Transverse colon (tissue), 4 donors: ENCODE measurements around the gene TMEM233. TPM values are rescaled to one million over a fixed set of nuclear protein-coding genes. Genes with fewer than 3 reads are reported as not detected.

Source experiments
- DNase-seq: peaks from one replicate; pipeline ENCODE4 v3.0.0-alpha.2; 2019
- H3K27ac ChIP-seq, 4 donors: fragments of 200-600 bp; sonication (generic); 2 replicates each; pipeline ENCODE4 v1.5.1; 2016 to 2018; ENCODE audit warnings: inconsistent platforms in 4 of 4
- H3K27me3 ChIP-seq: fragments of 200-600 bp; sonication (generic); 2 replicates; pipeline ENCODE4 v1.5.1; 2017; ENCODE audit warnings: inconsistent platforms
- H3K36me3 ChIP-seq, 4 donors: fragments of 200-600 bp; sonication (generic); 2 replicates each; pipeline ENCODE4 v1.5.1; 2017 to 2019; ENCODE audit warnings: inconsistent platforms in 4 of 4
- H3K4me1 ChIP-seq, 4 donors: fragments of 200-600 bp; sonication (generic); 2 replicates each; pipeline ENCODE4 v1.5.1; 2017 to 2020; ENCODE audit warnings: inconsistent platforms in 4 of 4
- H3K4me3 ChIP-seq, 4 donors: fragments of 200-600 bp; sonication (generic); 1 replicate in 1 of 4; 2 replicates in 3 of 4; pipeline versions ENCODE4 v1.5.1 to v1.6.1; 2017 to 2019; ENCODE audit warnings: inconsistent platforms in 4 of 4
- H3K9me3 ChIP-seq, 2 donors: fragments of 200-600 bp; sonication (generic); 2 replicates each; pipeline ENCODE4 v1.5.1; 2017 to 2019; ENCODE audit warnings: inconsistent platforms in 2 of 2
- EP300 ChIP-seq: sonication (generic); formaldehyde crosslinking; IDR thresholded peaks from one replicate; pipeline ENCODE4 v1.6.1; 2017; ENCODE audit warnings: antibody characterized with exemption, low read depth
- POLR2A ChIP-seq: fragments of 450-650 bp; IDR thresholded peaks from one replicate; pipeline ENCODE4 v1.6.1; 2016; ENCODE audit warnings: antibody characterized with exemption, mild to moderate bottlenecking, moderate library complexity
- POLR2AphosphoS5 ChIP-seq, 3 donors: sonication (generic); formaldehyde crosslinking; IDR thresholded peaks; one replicate each; pipeline ENCODE4 v1.6.1; 2016; ENCODE audit warnings: antibody characterized with exemption in 3 of 3
- WGBS, 2 donors: methylation state at CpG; one replicate each; pipeline ENCODE4 v1.1.5; 2018; ENCODE audit warnings: low coverage in 1 of 2; 5-methylcytosine and 5-hydroxymethylcytosine counted together
- in situ Hi-C, 4 donors: fragments of 200-750 bp; cut with MboI; loops; one replicate each; pipeline versions ENCODE4 v1.15.0 to v1.15.1; 2017; ENCODE audit warnings: low sequenced_read_pairs in 3 of 4, low pct_ligation_motif_present in 1 of 4, low pct_unique_long_range_greater_than_20kb in 1 of 4
- intact Hi-C: fragments of 100-400 bp; cut with DNase I; formaldehyde crosslinking; loops from one replicate; pipeline ENCODE4 v1.15.1; 2023; ENCODE audit warnings: low total_unique reads
- total RNA-seq, 4 donors: library from RNA; depleted of rRNA; stranded (reverse); fragments of >200 nt; gene quantifications; one replicate each; pipeline ENCODE4 v1.1.0, GENCODE V29; 2016
- TF ChIP-seq, protein P1 (sequence below), 5 experiments: fragments of 200-600 bp in 3 of 5; fragments of 450-650 bp in 2 of 5; sonication (generic) in 3 of 5; IDR thresholded peaks; 1 replicate in 2 of 5; 2 replicates in 3 of 5; pipeline ENCODE4 v1.5.1; 2016 to 2017; ENCODE audit warnings: antibody characterized with exemption in 5 of 5, inconsistent platforms in 3 of 5, mild to moderate bottlenecking in 2 of 5, moderate library complexity in 1 of 5

The TMEM233 gene
- total RNA-seq, 4 donors from 2014 or later, result 0.27 TPM; not detected in 3

DNA sequence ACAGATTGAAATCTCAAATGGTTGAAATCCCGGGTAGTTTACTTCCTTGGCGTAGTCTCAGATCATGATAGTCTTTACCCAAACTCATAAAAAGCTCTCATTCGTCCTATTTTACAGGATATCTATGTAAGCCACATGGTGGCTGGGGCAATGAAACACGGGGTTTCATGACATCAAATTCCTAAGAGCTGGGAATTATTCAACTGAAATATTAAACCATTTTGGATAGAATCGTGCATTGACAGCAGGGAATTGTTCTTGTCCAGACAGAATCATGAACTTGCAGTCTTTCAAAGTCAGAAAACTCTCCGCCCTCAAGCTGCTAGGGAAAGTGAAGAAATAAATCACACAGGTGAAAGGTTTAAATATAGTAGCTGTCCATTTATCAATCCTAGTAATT lies 41.2 kb downstream of the TMEM233 start:
- intact Hi-C loops, result no loop called here
- no peak overlapping the region for H3K4me3 ChIP-seq
- no peak overlapping the region for H3K27ac ChIP-seq
- DNase-seq, result no peak
- TF ChIP-seq POLR2AphosphoS5 (IDR thresholded peaks at IDR 0.05) (no peak), POLR2A (no peak), EP300 (no peak)
- TF ChIP-seq, protein P1, sequence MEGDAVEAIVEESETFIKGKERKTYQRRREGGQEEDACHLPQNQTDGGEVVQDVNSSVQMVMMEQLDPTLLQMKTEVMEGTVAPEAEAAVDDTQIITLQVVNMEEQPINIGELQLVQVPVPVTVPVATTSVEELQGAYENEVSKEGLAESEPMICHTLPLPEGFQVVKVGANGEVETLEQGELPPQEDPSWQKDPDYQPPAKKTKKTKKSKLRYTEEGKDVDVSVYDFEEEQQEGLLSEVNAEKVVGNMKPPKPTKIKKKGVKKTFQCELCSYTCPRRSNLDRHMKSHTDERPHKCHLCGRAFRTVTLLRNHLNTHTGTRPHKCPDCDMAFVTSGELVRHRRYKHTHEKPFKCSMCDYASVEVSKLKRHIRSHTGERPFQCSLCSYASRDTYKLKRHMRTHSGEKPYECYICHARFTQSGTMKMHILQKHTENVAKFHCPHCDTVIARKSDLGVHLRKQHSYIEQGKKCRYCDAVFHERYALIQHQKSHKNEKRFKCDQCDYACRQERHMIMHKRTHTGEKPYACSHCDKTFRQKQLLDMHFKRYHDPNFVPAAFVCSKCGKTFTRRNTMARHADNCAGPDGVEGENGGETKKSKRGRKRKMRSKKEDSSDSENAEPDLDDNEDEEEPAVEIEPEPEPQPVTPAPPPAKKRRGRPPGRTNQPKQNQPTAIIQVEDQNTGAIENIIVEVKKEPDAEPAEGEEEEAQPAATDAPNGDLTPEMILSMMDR (IDR thresholded peaks at IDR 0.05), result no peak
- H3K9me3 ChIP-seq, result no peaks in the 10 kb centered on the region
- WGBS, 2 donors, result 38 to 39% methylated on average over 6 of the region's 6 CpGs
- H3K4me1 ChIP-seq, result no peaks in the 10 kb centered on the region
- H3K27me3 ChIP-seq, result peaks cover 7% of the 10 kb centered on the region
- no peaks in the 10 kb centered on the region for H3K36me3 ChIP-seq
- in situ Hi-C loops, result no loop called here

DNA sequence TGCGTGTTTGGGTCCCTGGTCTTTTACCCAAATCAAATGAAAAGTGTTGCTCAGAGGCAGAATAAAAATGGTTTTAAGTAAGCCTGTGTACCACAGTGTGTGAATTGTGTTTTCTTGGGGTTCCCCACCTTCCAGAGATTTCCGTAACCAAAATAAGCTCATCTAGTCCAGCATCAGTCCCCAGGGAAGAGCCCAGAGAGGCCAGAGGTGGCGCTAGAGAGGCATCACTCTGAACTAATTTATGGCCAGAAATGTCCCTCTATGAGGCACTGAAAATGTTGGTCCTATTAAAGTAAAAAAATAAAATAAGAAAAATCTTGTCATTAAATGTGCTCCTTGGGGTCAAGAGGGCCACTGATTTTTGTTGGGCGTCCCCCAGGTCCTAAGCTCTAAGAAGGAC lies 49.4 kb downstream of the TMEM233 start:
- WGBS, 2 donors, result 60 to 66% methylated on average over 3 to 4 of the region's 4 CpGs
- H3K9me3 ChIP-seq, result no peaks in the 10 kb centered on the region
- H3K4me3 ChIP-seq, result no peak overlapping the region
- intact Hi-C loops, result no loop called here
- no peak for DNase-seq
- H3K27me3 ChIP-seq, result no peaks in the 10 kb centered on the region
- in situ Hi-C loops, result no loop called here
- no peaks in the 10 kb centered on the region for H3K36me3 ChIP-seq
- H3K27ac ChIP-seq, result no peak overlapping the region
- TF ChIP-seq EP300, result no peak
- TF ChIP-seq, protein P1 (IDR thresholded peaks at IDR 0.05), result peak in 3 of 5 experiments; percentile 6 to 15 (median 8)
- H3K4me1 ChIP-seq, result no peaks in the 10 kb centered on the region

DNA sequence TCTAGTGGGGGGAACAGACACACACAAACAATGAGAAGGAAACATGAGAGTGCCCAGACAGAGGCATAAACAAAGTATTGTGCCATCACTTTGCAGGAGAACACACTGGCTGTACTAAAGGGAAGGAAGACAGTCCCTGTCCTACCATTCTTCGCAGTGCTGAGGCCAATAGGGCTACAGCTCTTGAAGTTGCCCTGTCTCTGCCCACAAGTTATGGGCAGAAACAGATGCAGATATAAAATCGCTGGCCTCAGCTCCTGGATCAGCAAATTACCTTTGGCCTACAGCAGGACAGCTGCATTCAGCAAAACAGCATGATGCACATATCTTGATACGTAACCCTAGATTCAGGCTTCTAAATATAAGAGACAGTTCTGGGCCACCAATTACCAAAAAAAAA lies 51.4 kb downstream of the TMEM233 start:
- no peaks in the 10 kb centered on the region for H3K9me3 ChIP-seq
- no peaks in the 10 kb centered on the region for H3K36me3 ChIP-seq
- no peak for DNase-seq
- in situ Hi-C loops (no loop called here), intact Hi-C loops (no loop called here)
- TF ChIP-seq, protein P1 (IDR thresholded peaks at IDR 0.05), result no peak
- no peak for TF ChIP-seq POLR2A
- no peak for TF ChIP-seq POLR2AphosphoS5 (IDR thresholded peaks at IDR 0.05)
- TF ChIP-seq EP300, result no peak
- H3K27me3 ChIP-seq, result no peaks in the 10 kb centered on the region
- H3K4me3 ChIP-seq, result no peak overlapping the region
- WGBS, 2 donors, result 84 to 93% methylated on average over 3 of the region's 3 CpGs
- no peaks in the 10 kb centered on the region for H3K4me1 ChIP-seq
- H3K27ac ChIP-seq, result no peak overlapping the region

DNA sequence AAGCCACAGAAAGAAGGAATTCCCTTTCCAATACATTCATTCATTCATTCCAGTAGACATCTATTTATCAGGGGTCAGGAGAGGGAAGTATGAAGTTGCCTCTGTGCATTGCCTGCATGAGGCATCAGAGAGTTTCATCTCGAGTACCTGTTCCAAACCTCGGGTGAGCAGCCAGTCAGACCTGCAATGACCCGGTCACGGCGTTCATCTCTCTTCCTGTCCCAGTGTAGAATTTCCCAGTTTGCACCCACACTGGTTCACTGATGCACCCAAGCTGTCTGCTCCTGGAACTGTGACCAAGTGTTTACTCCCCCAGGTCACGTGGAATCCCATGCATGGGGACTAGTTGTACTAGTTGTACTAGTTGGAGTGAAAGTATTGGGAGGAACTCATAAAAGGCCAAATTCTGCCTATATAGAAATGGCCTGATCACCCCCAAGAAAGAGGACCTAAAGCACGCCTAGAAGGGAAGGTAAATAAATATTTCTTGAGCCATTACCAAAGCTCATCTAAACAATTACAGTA lies 52.0 kb downstream of the TMEM233 start:
- no peaks in the 10 kb centered on the region for H3K4me1 ChIP-seq
- no peak for DNase-seq
- 83% methylated on average over 7 of the region's 7 CpGs; no CpG with 5 or more reads in 1 of the 2 donors for WGBS, 2 donors
- no peaks in the 10 kb centered on the region for H3K27me3 ChIP-seq
- intact Hi-C loops (no loop called here), in situ Hi-C loops (no loop called here)
- TF ChIP-seq POLR2AphosphoS5 (IDR thresholded peaks at IDR 0.05), result no peak
- no peak for TF ChIP-seq EP300
- no peak for TF ChIP-seq POLR2A
- TF ChIP-seq, protein P1 (IDR thresholded peaks at IDR 0.05), result no peak
- H3K27ac ChIP-seq, result no peak overlapping the region
- H3K4me3 ChIP-seq, result no peak overlapping the region
- no peaks in the 10 kb centered on the region for H3K36me3 ChIP-seq
- no peaks in the 10 kb centered on the region for H3K9me3 ChIP-seq
